BE2C (cell line): ENCODE data around the gene PRMT2.
"Not testable (repeated sequence)": the region's sequence is repeated elsewhere in the genome, so short reads cannot be mapped to it uniquely, and the experiment has no call there.

Experiments
- DNase-seq: peaks from one replicate; pipeline ENCODE4 v3.0.0-alpha.2; 2020
- H3K27me3 ChIP-seq: fragments of 250-450 bp; sonication (Bioruptor Pico); 2 replicates; pipeline ENCODE4 v1.5.1; 2020; ENCODE audit warnings: mild to moderate bottlenecking
- H3K36me3 ChIP-seq: fragments of 250-450 bp; sonication (Bioruptor Pico); 2 replicates; pipeline ENCODE4 v1.5.1; 2020; ENCODE audit warnings: mild to moderate bottlenecking
- H3K4me1 ChIP-seq: fragments of 250-450 bp; sonication (Bioruptor Pico); 2 replicates; pipeline ENCODE4 v1.5.1; 2020
- H3K4me3 ChIP-seq: 2 replicates; pipeline ENCODE4 v1.5.1; 2011; ENCODE audit warnings: low read depth, low read length
- H3K9me3 ChIP-seq: fragments of 250-450 bp; sonication (Bioruptor Pico); 2 replicates; pipeline ENCODE4 v1.5.1; 2020
- TF ChIP-seq, protein P1 (sequence below): IDR thresholded peaks from 2 replicates; pipeline ENCODE4 v1.5.1; 2012; ENCODE audit warnings: mild to moderate bottlenecking, low read depth, low read length

Gene PRMT2

DNA sequence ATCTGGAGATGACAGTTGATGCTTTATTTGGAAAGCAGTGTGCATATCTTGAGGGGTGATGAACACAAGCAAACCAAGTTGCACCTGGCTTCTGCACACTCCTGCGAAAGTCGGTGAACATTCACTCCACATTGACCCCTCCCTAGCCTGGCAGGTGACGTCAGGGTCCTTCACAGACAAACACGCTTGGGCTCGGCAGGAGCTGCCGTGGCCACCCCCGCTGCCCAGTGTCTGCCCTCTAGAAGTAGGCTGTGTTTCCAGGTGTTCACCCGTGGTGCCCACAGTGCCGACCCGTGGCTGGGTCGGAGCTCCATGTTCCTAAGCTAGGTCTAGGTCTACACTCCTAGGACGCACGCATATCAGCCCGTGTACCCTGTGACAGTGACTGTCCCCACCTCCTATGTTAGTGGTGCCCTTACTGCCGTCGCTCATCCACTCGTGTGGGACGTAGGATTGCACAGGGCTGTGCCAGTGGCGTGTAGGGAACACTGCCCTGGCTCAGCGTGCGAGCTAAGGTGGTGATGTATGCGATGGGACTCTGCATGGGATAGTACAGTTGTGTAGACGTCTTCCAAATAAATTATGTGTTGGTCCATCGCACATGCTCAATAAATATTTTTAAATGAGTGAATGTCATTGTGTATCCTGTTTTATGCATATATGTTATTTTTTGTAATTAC lies 29.0 kb downstream of the PRMT2 start:
- no peak for DNase-seq
- TF ChIP-seq, protein P1, sequence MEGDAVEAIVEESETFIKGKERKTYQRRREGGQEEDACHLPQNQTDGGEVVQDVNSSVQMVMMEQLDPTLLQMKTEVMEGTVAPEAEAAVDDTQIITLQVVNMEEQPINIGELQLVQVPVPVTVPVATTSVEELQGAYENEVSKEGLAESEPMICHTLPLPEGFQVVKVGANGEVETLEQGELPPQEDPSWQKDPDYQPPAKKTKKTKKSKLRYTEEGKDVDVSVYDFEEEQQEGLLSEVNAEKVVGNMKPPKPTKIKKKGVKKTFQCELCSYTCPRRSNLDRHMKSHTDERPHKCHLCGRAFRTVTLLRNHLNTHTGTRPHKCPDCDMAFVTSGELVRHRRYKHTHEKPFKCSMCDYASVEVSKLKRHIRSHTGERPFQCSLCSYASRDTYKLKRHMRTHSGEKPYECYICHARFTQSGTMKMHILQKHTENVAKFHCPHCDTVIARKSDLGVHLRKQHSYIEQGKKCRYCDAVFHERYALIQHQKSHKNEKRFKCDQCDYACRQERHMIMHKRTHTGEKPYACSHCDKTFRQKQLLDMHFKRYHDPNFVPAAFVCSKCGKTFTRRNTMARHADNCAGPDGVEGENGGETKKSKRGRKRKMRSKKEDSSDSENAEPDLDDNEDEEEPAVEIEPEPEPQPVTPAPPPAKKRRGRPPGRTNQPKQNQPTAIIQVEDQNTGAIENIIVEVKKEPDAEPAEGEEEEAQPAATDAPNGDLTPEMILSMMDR: no peak
- no peaks in the 10 kb centered on the region for H3K36me3 ChIP-seq
- no peak overlapping the region for H3K4me3 ChIP-seq
- peaks cover 17% of the 10 kb centered on the region for H3K27me3 ChIP-seq
- H3K9me3 ChIP-seq: no peaks in the 10 kb centered on the region
- no peaks in the 10 kb centered on the region for H3K4me1 ChIP-seq

DNA sequence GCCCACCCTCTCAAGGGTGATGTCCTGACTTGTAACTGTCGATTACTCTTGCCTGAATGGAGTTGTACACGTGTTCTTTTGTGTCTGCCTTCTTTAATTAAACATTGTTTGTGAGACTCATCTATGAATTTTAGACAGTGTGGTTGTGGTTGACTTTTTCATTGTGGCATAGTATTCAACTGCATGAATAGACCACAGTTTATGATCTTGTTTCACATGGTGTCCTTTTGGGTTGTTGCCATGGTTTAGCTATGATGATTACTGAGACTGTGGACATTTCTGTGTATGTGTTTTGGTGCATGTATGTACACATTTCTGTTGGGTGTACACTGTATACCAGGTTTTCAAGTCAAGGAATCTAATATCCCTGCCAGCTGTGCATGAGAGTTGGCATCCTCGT lies 30.1 kb downstream of the PRMT2 start:
- no peak for DNase-seq
- no peaks in the 10 kb centered on the region for H3K9me3 ChIP-seq
- TF ChIP-seq, protein P1: no peak
- no peak overlapping the region for H3K4me3 ChIP-seq
- no peaks in the 10 kb centered on the region for H3K4me1 ChIP-seq
- H3K27me3 ChIP-seq: peaks cover 17% of the 10 kb centered on the region
- no peaks in the 10 kb centered on the region for H3K36me3 ChIP-seq

DNA sequence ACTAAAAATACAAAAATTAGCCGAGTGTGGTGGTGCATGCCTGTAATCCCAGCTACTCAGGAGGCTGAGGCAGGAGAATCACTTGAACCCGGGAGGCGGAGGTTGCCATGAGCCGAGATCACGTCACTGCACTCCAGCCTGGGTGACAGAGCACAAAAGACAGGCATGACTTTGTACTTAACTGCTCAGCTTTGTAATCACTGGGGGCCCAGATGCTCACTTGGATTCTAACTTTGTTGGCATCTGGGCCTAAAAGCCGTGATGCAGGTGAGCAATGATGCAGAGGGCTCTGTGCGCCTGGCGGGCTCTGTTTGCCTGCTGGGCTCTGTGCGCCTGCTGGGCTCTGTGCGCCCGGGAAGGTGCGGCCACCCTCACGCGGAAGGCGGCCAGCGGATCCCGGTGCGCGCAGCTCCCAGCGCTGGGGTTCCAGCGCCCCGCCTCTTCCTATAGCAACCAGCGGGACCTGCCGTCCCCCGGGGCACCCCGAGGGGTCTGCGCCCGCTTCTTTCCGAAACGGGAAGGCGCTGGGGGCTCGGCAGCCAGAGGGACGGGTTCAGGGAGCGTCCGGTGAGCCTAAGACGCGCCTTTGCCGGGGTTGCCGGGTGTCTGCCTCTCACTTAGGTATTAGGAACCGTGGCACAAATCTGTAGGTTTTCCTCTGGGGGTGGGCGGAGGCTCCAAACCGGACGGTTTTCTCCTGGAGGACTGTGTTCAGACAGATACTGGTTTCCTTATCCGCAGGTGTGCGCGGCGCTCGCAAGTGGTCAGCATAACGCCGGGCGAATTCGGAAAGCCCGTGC lies 31.7 kb downstream of the PRMT2 start:
- DNase-seq: peak; percentile 32
- TF ChIP-seq, protein P1: no peak
- H3K36me3 ChIP-seq: no peaks in the 10 kb centered on the region
- H3K27me3 ChIP-seq: peaks cover 17% of the 10 kb centered on the region
- H3K9me3 ChIP-seq: no peaks in the 10 kb centered on the region
- no peaks in the 10 kb centered on the region for H3K4me1 ChIP-seq
- peak overlapping the region; percentile 67 for H3K4me3 ChIP-seq

DNA sequence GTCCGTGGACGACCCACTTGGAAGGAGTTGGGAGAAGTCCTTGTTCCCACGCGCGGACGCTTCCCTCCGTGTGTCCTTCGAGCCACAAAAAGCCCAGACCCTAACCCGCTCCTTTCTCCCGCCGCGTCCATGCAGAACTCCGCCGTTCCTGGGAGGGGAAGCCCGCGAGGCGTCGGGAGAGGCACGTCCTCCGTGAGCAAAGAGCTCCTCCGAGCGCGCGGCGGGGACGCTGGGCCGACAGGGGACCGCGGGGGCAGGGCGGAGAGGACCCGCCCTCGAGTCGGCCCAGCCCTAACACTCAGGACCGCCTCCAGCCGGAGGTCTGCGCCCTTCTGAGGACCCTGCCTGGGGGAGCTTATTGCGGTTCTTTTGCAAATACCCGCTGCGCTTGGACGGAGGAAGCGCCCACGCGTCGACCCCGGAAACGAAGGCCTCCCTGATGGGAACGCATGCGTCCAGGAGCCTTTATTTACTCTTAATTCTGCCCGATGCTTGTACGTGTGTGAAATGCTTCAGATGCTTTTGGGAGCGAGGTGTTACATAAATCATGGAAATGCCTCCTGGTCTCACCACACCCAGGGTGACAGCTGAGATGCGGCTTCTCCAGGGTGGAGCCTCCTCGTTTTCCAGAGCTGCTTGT lies 32.4 kb downstream of the PRMT2 start:
- Histone ChIP-seq H3K36me3 (no peaks in the 10 kb centered on the region), H3K9me3 (no peaks in the 10 kb centered on the region), H3K27me3 (peaks cover 17% of the 10 kb centered on the region), H3K4me1 (no peaks in the 10 kb centered on the region), H3K4me3 (peak overlapping the region; percentile 67)
- TF ChIP-seq, protein P1: no peak
- peak; percentile 43 for DNase-seq

DNA sequence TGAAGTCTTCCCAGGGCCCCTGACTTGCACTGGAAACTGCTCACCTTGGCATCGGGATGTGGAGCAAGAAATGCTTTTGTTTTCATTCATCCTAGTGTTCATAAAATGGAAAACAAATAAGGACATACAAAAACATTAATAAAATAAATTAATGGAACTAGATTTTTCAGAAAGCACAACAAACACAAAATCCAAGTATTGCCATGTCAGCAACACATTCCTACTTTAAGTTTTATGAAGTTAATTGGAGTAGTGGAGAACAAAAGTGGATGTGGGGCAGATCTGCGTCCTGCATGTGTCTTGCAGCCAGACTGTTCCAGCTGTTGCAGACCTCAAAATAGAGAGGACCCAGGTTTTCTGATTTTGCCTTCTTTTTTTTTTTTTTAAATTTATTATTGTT lies 32.9 kb downstream of the PRMT2 start:
- Histone ChIP-seq H3K4me3 (peak overlapping the region; percentile 67), H3K27me3 (peaks cover 17% of the 10 kb centered on the region), H3K9me3 (no peaks in the 10 kb centered on the region), H3K36me3 (no peaks in the 10 kb centered on the region), H3K4me1 (no peaks in the 10 kb centered on the region)
- TF ChIP-seq, protein P1: no peak
- DNase-seq: no peak

DNA sequence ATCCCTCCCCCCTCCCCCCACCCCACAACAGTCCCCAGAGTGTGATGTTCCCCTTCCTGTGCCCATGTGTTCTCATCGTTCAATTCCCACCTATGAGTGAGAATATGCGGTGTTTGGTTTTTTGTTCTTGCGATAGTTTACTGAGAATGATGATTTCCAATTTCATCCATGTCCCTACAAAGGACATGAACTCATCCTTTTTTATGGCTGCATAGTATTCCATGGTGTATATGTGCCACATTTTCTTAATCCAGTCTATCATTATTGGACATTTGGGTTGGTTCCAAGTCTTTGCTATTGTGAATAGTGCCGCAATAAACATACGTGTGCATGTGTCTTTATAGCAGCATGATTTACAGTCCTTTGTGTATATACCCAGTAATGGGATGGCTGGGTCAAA lies 33.4 kb downstream of the PRMT2 start:
- H3K9me3 ChIP-seq, H3K4me3 ChIP-seq, DNase-seq, H3K4me1 ChIP-seq, H3K36me3 ChIP-seq: not testable (repeated sequence)
- H3K27me3 ChIP-seq: peaks cover 17% of the 10 kb centered on the region
